Measurements from ENCODE around the gene TEX44. TPM values are rescaled to one million over a fixed set of nuclear protein-coding genes. Genes with fewer than 3 reads are reported as not detected.

TEX44 gene
- total RNA-seq, 4 donors from 2014 or later = not detected

- WGBS = 23% methylated on average over 9 of the region's 21 CpGs
- H3K4me1 ChIP-seq = peaks cover 61% of the 10 kb centered on the region
- peak; percentile 97 to 98 for DNase-seq (ENCODE audit: low spot score in 2 of 2)
- peak in 2 of 3 donors; percentile 70 to 83 for TF ChIP-seq POLR2AphosphoS5 (IDR thresholded peaks at IDR 0.05)
- TF ChIP-seq CTCF (IDR thresholded peaks at IDR 0.05) = peak; percentile 93 to 98
- TF ChIP-seq EP300 (IDR thresholded peaks at IDR 0.05) = no peak
- TF ChIP-seq POLR2A (IDR thresholded peaks at IDR 0.05) = no peak
- H3K9me3 ChIP-seq = no peaks in the 10 kb centered on the region
- no peaks in the 10 kb centered on the region for H3K36me3 ChIP-seq
- H3K27me3 ChIP-seq = no peaks in the 10 kb centered on the region
- peak overlapping the region; percentile 49 for H3K4me3 ChIP-seq
- peak overlapping the region; percentile 98 for H3K27ac ChIP-seq
These were observed 20.0 kb downstream of the TEX44 start for GRCh38 chr2:231612456-231613330.

GRCh38 chr2:231613331-231613662 is 20.6 kb downstream of the TEX44 start:
- Histone ChIP-seq H3K27me3 (no peaks in the 10 kb centered on the region), H3K36me3 (no peaks in the 10 kb centered on the region), H3K27ac (peak overlapping the region; percentile 98), H3K9me3 (no peaks in the 10 kb centered on the region), H3K4me3 (peak overlapping the region; percentile 49), H3K4me1 (peaks cover 65% of the 10 kb centered on the region)
- DNase-seq (ENCODE audit: low spot score in 2 of 2) = no peak
- 3% methylated on average over 9 of the region's 9 CpGs for WGBS
- TF ChIP-seq POLR2A (IDR thresholded peaks at IDR 0.05) = no peak
- TF ChIP-seq EP300 (IDR thresholded peaks at IDR 0.05) = no peak
- TF ChIP-seq POLR2AphosphoS5 (IDR thresholded peaks at IDR 0.05) = no peak
- no peak for TF ChIP-seq CTCF (IDR thresholded peaks at IDR 0.05)

DNA sequence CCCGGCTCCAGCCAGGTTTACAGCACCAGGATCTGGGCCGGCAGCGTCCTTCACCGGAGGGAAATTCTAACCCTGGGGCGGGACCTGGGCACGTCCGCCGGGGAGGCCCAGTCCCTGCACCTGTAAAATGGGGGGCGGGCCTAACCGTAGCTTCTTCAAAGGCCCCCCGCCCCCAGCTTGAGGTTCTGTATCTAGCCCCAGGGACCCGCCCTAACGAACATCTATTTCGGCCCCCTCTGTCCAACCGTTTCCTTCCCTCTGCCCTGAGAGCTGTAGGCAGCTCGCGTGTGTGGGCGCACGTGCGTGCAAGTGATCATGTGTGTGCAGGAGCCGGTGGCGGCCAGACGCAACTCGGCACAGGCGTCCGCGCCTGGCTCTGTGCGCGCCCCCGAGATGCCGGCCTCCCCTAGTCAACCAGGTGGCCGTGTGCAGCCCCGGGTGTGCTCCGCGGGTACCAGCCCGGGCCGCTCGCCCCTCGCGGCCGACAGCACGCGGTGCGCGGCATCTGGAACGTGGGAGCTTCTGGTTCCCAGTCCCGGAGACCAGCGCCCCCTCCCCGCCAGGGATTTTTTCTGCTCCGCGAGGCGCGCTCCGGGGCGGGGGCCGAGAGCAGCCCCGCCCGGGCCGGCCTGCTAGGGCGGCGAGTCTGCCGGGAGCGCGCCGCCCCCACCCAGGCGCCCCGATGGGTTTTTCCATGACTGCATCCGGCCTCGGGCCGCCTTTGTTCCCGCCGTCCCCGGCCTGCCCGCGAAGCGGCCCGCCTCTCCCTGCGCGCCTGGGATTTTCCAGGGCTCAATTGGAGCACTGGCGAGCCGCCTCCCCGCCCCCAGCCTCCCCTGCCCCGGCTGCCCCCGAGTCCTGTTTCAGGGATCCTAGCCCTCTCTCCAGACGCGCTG is 21.2 kb downstream of the TEX44 start:
- 0% methylated on average over 43 of the region's 86 CpGs for WGBS
- Histone ChIP-seq H3K4me3 (peak overlapping the region; percentile 49), H3K36me3 (no peaks in the 10 kb centered on the region), H3K9me3 (no peaks in the 10 kb centered on the region), H3K27me3 (no peaks in the 10 kb centered on the region), H3K4me1 (peaks cover 65% of the 10 kb centered on the region), H3K27ac (peak overlapping the region; percentile 98)
- TF ChIP-seq EP300 (IDR thresholded peaks at IDR 0.05) (no peak), POLR2A (IDR thresholded peaks at IDR 0.05) (peak in 1 of 2 donors; percentile 60), CTCF (IDR thresholded peaks at IDR 0.05) (peak; percentile 13 to 49), POLR2AphosphoS5 (IDR thresholded peaks at IDR 0.05) (peak in 2 of 3 donors; percentile 46 to 56)
- peak; percentile 91 to 94 for DNase-seq (ENCODE audit: low spot score in 2 of 2)

- H3K36me3 ChIP-seq = no peaks in the 10 kb centered on the region
- peak overlapping the region; percentile 98 for H3K27ac ChIP-seq
- no peaks in the 10 kb centered on the region for H3K9me3 ChIP-seq
- peaks cover 66% of the 10 kb centered on the region for H3K4me1 ChIP-seq
- H3K4me3 ChIP-seq = peak overlapping the region; percentile 49
- under 1% methylated on average over 25 of the region's 46 CpGs for WGBS
- TF ChIP-seq CTCF (IDR thresholded peaks at IDR 0.05) (no peak), POLR2AphosphoS5 (IDR thresholded peaks at IDR 0.05) (peak in 1 of 3 donors; percentile 18)
- peak in 1 of 2 donors; percentile 83 for DNase-seq (ENCODE audit: low spot score in 2 of 2)
- H3K27me3 ChIP-seq = no peaks in the 10 kb centered on the region
These were observed 21.9 kb downstream of the TEX44 start for GRCh38 chr2:231614559-231615057.

Data from suprapubic skin (tissue), 4 donors.